ENCODE results near the gene CYP26B1. TPM values are rescaled to one million over a fixed set of nuclear protein-coding genes. Genes with fewer than 3 reads are reported as not detected.

Gene CYP26B1
- total RNA-seq, 1 experiment from 2014 or later = 1.7 TPM

GRCh38 chr2:72153026-72153791 lies 5.5 kb upstream of the CYP26B1 start:
- no peaks in the 10 kb centered on the region for H3K4me1 Mint-ChIP-seq (ENCODE audit: low read depth, unreplicated experiment)
- DNase-seq = peak in 1 of 2 experiments; percentile 33
- H3K4me3 Mint-ChIP-seq (ENCODE audit: unreplicated experiment) = no peak overlapping the region
- H3K9me3 Mint-ChIP-seq (ENCODE audit: unreplicated experiment) = no peaks in the 10 kb centered on the region
- no peaks in the 10 kb centered on the region for H3K36me3 ChIP-seq (ENCODE audit: control insufficient read depth, insufficient read depth, low read length)
- peaks cover 6% of the 10 kb centered on the region for H3K27me3 ChIP-seq (replicated peaks; ENCODE audit: control insufficient read depth, insufficient read depth, low read length)
- peaks cover 15% of the 10 kb centered on the region for H3K27me3 Mint-ChIP-seq (ENCODE audit: insufficient read depth, unreplicated experiment)
- TF ChIP-seq, protein P1, sequence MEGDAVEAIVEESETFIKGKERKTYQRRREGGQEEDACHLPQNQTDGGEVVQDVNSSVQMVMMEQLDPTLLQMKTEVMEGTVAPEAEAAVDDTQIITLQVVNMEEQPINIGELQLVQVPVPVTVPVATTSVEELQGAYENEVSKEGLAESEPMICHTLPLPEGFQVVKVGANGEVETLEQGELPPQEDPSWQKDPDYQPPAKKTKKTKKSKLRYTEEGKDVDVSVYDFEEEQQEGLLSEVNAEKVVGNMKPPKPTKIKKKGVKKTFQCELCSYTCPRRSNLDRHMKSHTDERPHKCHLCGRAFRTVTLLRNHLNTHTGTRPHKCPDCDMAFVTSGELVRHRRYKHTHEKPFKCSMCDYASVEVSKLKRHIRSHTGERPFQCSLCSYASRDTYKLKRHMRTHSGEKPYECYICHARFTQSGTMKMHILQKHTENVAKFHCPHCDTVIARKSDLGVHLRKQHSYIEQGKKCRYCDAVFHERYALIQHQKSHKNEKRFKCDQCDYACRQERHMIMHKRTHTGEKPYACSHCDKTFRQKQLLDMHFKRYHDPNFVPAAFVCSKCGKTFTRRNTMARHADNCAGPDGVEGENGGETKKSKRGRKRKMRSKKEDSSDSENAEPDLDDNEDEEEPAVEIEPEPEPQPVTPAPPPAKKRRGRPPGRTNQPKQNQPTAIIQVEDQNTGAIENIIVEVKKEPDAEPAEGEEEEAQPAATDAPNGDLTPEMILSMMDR (IDR thresholded peaks at IDR 0.05; ENCODE audit: insufficient read depth in 1 of 2, low read depth in 1 of 2, low read length in 1 of 2, severe bottlenecking in 1 of 2, unreplicated experiment in 1 of 2) = no peak
- no peak overlapping the region for H3K4me3 ChIP-seq (ENCODE audit: low read depth, low read length)
- peaks cover 17% of the 10 kb centered on the region for H3K4me1 ChIP-seq
- H3K27ac Mint-ChIP-seq (ENCODE audit: unreplicated experiment) = no peak overlapping the region
- ChIA-PET POLR2A (no interaction called here), CTCF (interaction anchor here (0.5 to 5.0 kb wide), 4 partner anchors 117 to 781 kb away, joined by 3 to 82 read pairs (median 4); no protein-coding TSS in a partner anchor)
- H3K36me3 Mint-ChIP-seq (ENCODE audit: insufficient read depth, unreplicated experiment) = no peaks in the 10 kb centered on the region
- no peaks in the 10 kb centered on the region for H3K9me3 ChIP-seq
- BruUV-seq (replicated peaks) = no TSS peak
- intact Hi-C loops (cut with micrococcal nuclease; ENCODE audit: unreplicated experiment) = loop anchor here (5.0 kb wide), 2 partner anchors 281 to 541 kb away; no protein-coding TSS in a partner anchor

GRCh38 chr2:72150861-72151356 lies 3.2 kb upstream of the CYP26B1 start:
- ChIA-PET POLR2A (no interaction called here), CTCF (interaction anchor here (0.5 to 5.0 kb wide), 19 partner anchors 175 to 851 kb away, joined by 3 to 82 read pairs (median 4); no protein-coding TSS in a partner anchor)
- no peak for DNase-seq
- no peak overlapping the region for H3K4me3 Mint-ChIP-seq (ENCODE audit: unreplicated experiment)
- peaks cover 6% of the 10 kb centered on the region for H3K9me3 ChIP-seq
- no peak overlapping the region for H3K4me3 ChIP-seq (ENCODE audit: low read depth, low read length)
- H3K4me1 Mint-ChIP-seq (ENCODE audit: low read depth, unreplicated experiment) = peaks cover 8% of the 10 kb centered on the region
- peaks cover 16% of the 10 kb centered on the region for H3K27me3 ChIP-seq (replicated peaks; ENCODE audit: control insufficient read depth, insufficient read depth, low read length)
- no peak overlapping the region for H3K27ac Mint-ChIP-seq (ENCODE audit: unreplicated experiment)
- H3K36me3 Mint-ChIP-seq (ENCODE audit: insufficient read depth, unreplicated experiment) = no peaks in the 10 kb centered on the region
- H3K27me3 Mint-ChIP-seq (ENCODE audit: insufficient read depth, unreplicated experiment) = peaks cover 23% of the 10 kb centered on the region
- no TSS peak for BruUV-seq (replicated peaks)
- TF ChIP-seq, protein P1 (IDR thresholded peaks at IDR 0.05; ENCODE audit: insufficient read depth in 1 of 2, low read depth in 1 of 2, low read length in 1 of 2, severe bottlenecking in 1 of 2, unreplicated experiment in 1 of 2) = peak in 1 of 2 experiments; percentile 25
- H3K36me3 ChIP-seq (ENCODE audit: control insufficient read depth, insufficient read depth, low read length) = no peaks in the 10 kb centered on the region
- intact Hi-C loops (cut with micrococcal nuclease; ENCODE audit: unreplicated experiment) = loop anchor here (1.0 to 5.0 kb wide), 9 partner anchors 46 to 606 kb away; no protein-coding TSS in a partner anchor
- H3K4me1 ChIP-seq = peaks cover 37% of the 10 kb centered on the region
- no peaks in the 10 kb centered on the region for H3K9me3 Mint-ChIP-seq (ENCODE audit: unreplicated experiment)

GRCh38 chr2:72150157-72150860 lies 2.6 kb upstream of the CYP26B1 start:
- Mint-ChIP-seq H3K4me3 (ENCODE audit: unreplicated experiment) (peak overlapping the region; percentile 65), H3K4me1 (ENCODE audit: low read depth, unreplicated experiment) (peaks cover 8% of the 10 kb centered on the region), H3K27me3 (ENCODE audit: insufficient read depth, unreplicated experiment) (peaks cover 28% of the 10 kb centered on the region), H3K27ac (ENCODE audit: unreplicated experiment) (no peak overlapping the region), H3K36me3 (ENCODE audit: insufficient read depth, unreplicated experiment) (no peaks in the 10 kb centered on the region), H3K9me3 (ENCODE audit: unreplicated experiment) (no peaks in the 10 kb centered on the region)
- ChIA-PET CTCF (interaction anchor here (0.6 to 5.0 kb wide), 25 partner anchors 109 to 851 kb away, joined by 3 to 82 read pairs (median 4); no protein-coding TSS in a partner anchor), POLR2A (no interaction called here)
- DNase-seq = peak; percentile 83 to 92
- intact Hi-C loops (cut with micrococcal nuclease; ENCODE audit: unreplicated experiment) = loop anchor here (1.0 to 5.0 kb wide), 9 partner anchors 46 to 605 kb away; no protein-coding TSS in a partner anchor
- peaks cover 40% of the 10 kb centered on the region for H3K4me1 ChIP-seq
- peak overlapping the region; percentile 45 for H3K4me3 ChIP-seq (ENCODE audit: low read depth, low read length)
- TF ChIP-seq, protein P1 (IDR thresholded peaks at IDR 0.05; ENCODE audit: insufficient read depth in 1 of 2, low read depth in 1 of 2, low read length in 1 of 2, severe bottlenecking in 1 of 2, unreplicated experiment in 1 of 2) = peak; percentile 80 to 82
- peaks cover 16% of the 10 kb centered on the region for H3K27me3 ChIP-seq (replicated peaks; ENCODE audit: control insufficient read depth, insufficient read depth, low read length)
- no TSS peak for BruUV-seq (replicated peaks)
- peaks cover 6% of the 10 kb centered on the region for H3K9me3 ChIP-seq
- H3K36me3 ChIP-seq (ENCODE audit: control insufficient read depth, insufficient read depth, low read length) = no peaks in the 10 kb centered on the region
